BE2C (cell line): ENCODE measurements around the gene SULT2A1.

ENCODE experiments used
- DNase-seq: peaks from one replicate; pipeline ENCODE4 v3.0.0-alpha.2; 2020
- H3K27me3 ChIP-seq: fragments of 250-450 bp; sonication (Bioruptor Pico); 2 replicates; pipeline ENCODE4 v1.5.1; 2020; ENCODE audit warnings: mild to moderate bottlenecking
- H3K36me3 ChIP-seq: fragments of 250-450 bp; sonication (Bioruptor Pico); 2 replicates; pipeline ENCODE4 v1.5.1; 2020; ENCODE audit warnings: mild to moderate bottlenecking
- H3K4me1 ChIP-seq: fragments of 250-450 bp; sonication (Bioruptor Pico); 2 replicates; pipeline ENCODE4 v1.5.1; 2020
- H3K4me3 ChIP-seq: 2 replicates; pipeline ENCODE4 v1.5.1; 2011; ENCODE audit warnings: low read depth, low read length
- H3K9me3 ChIP-seq: fragments of 250-450 bp; sonication (Bioruptor Pico); 2 replicates; pipeline ENCODE4 v1.5.1; 2020
- TF ChIP-seq, protein P1 (sequence below): IDR thresholded peaks from 2 replicates; pipeline ENCODE4 v1.5.1; 2012; ENCODE audit warnings: mild to moderate bottlenecking, low read depth, low read length

The SULT2A1 gene

DNA sequence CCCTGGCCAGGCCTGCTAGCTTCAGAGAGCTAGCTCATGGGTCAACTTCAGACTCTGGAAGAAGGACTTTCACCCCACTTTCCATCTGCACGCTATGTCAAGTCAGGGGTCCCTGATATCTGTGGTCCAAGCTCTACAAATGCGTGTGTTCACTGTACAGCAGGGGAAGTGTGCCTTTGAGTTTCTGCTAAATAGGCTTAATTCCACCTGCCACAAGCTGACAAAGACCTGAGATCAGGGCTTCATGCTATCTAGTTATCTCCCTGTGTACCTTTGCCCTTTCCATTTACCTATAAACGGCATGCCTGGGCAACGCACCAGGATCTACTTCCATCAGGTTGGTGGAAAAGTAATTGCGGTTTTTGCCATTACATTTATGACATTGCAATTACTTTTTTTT, 10.7 kb upstream of the SULT2A1 start:
- H3K4me1 ChIP-seq = no peaks in the 10 kb centered on the region
- H3K36me3 ChIP-seq = no peaks in the 10 kb centered on the region
- DNase-seq = no peak
- no peaks in the 10 kb centered on the region for H3K27me3 ChIP-seq
- H3K4me3 ChIP-seq = no peak overlapping the region
- H3K9me3 ChIP-seq = no peaks in the 10 kb centered on the region
- TF ChIP-seq, protein P1, sequence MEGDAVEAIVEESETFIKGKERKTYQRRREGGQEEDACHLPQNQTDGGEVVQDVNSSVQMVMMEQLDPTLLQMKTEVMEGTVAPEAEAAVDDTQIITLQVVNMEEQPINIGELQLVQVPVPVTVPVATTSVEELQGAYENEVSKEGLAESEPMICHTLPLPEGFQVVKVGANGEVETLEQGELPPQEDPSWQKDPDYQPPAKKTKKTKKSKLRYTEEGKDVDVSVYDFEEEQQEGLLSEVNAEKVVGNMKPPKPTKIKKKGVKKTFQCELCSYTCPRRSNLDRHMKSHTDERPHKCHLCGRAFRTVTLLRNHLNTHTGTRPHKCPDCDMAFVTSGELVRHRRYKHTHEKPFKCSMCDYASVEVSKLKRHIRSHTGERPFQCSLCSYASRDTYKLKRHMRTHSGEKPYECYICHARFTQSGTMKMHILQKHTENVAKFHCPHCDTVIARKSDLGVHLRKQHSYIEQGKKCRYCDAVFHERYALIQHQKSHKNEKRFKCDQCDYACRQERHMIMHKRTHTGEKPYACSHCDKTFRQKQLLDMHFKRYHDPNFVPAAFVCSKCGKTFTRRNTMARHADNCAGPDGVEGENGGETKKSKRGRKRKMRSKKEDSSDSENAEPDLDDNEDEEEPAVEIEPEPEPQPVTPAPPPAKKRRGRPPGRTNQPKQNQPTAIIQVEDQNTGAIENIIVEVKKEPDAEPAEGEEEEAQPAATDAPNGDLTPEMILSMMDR = no peak

DNA sequence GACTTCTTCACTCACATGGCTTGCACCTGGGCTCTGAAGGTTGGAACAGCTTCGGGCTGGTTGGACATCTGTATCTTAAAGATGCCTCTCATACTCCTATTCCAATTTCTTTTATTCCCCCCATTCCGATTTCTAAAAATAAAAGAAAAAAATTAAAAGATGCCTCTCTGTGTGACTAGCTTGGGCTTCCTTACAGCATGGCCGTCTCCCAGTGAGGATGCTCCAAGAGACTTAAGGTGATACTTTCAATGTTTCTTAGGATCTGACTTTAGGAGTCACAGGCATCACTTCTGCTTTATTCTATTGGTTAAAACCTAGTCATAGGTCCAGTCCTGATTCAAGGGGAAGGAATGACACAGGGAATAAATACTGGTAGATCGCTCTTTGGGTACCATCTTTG, 9.9 kb upstream of the SULT2A1 start:
- TF ChIP-seq, protein P1 = no peak
- Histone ChIP-seq H3K9me3 (no peaks in the 10 kb centered on the region), H3K36me3 (no peaks in the 10 kb centered on the region), H3K4me1 (peaks cover 4% of the 10 kb centered on the region), H3K27me3 (no peaks in the 10 kb centered on the region), H3K4me3 (no peak overlapping the region)
- no peak for DNase-seq

DNA sequence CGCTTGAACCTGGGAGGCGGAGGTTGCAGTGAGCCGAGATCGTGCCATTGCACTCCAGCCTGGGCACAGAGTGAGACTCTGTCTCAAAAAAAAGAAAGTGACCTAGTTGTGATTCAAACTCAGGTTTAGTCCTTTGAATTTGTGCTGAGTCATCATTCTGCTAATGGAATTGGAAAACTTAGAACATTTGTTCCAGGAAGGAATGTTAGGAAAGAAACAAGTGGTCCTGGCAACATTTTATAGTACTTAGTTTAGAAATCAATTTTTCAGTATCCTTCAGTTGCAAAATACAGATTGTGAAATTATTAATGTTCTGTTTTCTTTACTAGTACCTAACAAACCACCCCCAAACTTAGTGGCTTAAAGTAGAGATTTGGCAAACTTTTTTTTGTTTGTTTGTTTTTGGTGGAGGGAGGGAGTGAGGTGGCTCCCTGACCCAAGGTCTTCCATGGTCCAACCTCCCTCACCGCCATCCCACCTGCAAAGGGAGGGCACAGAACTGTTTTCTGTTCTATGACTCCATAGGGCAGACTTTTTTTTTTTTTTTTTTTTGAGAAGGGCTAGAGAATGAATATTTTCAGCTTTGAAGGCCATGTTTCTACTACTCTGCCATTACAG, 9.2 kb upstream of the SULT2A1 start:
- no peaks in the 10 kb centered on the region for H3K27me3 ChIP-seq
- no peaks in the 10 kb centered on the region for H3K9me3 ChIP-seq
- no peak for DNase-seq
- TF ChIP-seq, protein P1 = no peak
- no peaks in the 10 kb centered on the region for H3K36me3 ChIP-seq
- H3K4me1 ChIP-seq = peaks cover 4% of the 10 kb centered on the region
- H3K4me3 ChIP-seq = no peak overlapping the region

DNA sequence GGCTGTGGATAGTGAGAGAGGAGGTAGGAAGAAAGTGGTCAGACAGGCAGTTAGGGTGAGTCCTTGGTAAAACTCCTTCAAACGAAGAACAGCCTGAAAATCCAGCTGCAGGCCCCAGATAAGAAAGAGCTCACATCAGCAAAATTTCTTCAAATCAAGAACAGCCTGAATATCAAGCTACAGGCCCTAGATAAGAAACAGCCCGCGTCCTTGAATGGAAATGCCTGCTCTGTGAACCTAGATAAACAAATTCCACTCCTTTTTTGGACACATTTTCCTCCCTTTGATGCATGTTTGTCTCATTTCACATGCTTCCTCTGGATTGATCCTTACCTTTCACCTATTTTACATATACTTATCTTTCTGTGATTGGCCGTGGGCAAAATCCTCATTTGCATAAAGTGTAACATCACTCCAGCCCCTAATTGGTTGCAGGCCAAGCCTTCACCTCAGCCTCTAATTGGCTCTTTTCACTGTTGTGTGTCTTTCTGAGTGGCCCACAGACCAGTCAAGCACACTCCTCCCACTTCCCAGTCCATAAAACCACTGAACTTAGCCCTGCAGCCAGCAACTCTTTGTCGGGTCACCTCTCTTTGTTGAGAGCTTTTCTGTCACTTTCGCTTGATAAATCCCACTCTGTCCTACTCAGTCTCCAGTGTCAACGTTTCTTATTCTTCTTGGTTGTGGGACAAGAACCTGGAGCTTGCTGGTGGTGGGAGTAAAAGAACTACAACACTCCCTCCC, 6.0 kb upstream of the SULT2A1 start:
- no peaks in the 10 kb centered on the region for H3K36me3 ChIP-seq
- peak; percentile 40 for DNase-seq
- H3K27me3 ChIP-seq = no peaks in the 10 kb centered on the region
- peaks cover 4% of the 10 kb centered on the region for H3K4me1 ChIP-seq
- H3K9me3 ChIP-seq = no peaks in the 10 kb centered on the region
- TF ChIP-seq, protein P1 = no peak
- no peak overlapping the region for H3K4me3 ChIP-seq

DNA sequence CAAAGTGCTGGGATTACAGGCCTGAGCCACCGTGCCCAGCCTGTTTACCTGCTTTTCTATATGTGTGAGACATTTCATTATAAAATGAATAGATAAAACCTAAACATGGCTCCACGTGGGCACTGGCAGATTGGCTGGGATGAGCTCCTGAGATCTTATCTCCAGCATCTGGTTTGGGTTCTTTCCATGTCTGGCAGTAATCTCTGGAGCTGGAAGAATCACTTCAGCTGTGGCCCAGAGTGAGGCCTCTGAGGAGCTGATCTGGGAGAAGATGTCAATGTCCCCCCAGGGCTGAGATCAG, 5.5 kb upstream of the SULT2A1 start:
- TF ChIP-seq, protein P1 = no peak
- peak; percentile 25 for DNase-seq
- H3K4me1 ChIP-seq = peaks cover 4% of the 10 kb centered on the region
- no peaks in the 10 kb centered on the region for H3K36me3 ChIP-seq
- no peaks in the 10 kb centered on the region for H3K9me3 ChIP-seq
- H3K27me3 ChIP-seq = no peaks in the 10 kb centered on the region
- H3K4me3 ChIP-seq = no peak overlapping the region

DNA sequence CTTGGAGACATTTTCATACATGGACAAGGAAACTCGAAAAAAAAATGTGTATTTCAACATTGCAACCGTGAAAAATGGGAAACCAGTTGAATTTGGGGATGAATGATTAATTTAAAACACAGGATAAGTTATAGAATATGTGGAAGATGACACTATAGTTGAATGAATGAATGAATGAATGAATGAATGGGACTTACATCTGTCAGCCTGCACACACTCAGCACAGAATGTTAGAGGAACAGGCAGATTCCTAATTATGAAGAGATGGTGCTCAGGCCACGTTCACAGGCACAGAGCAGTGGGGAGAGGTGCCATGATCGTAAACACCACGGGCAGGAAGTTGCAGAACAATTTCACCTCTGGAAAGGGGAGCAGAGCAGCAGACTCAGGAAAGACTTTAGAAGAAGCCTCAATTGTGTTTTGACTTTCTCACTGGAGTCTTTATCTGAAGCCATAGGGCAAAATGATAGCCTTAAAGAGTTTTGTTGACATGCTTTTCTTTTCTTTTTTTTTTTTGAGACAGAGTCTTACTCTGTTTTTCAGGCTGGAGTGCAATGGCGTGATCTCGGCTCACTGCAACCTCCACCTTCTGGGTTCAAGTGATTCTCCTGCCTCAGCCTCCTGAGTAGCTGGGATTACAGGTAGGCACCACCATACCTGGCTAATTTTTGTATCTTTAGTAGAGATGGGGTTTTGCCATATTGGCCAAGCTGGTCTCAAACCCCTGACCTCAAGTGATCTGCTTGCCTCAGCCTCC, 4.9 kb upstream of the SULT2A1 start:
- Histone ChIP-seq H3K27me3 (peaks cover 2% of the 10 kb centered on the region; the same call in 1 of the 2 replicates), H3K4me3 (no peak overlapping the region), H3K36me3 (no peaks in the 10 kb centered on the region), H3K4me1 (peaks cover 4% of the 10 kb centered on the region), H3K9me3 (no peaks in the 10 kb centered on the region)
- DNase-seq = no peak
- TF ChIP-seq, protein P1 = no peak
